HepG2 (cell line): ENCODE results near the gene KAZN. TPM values are rescaled to one million over a fixed set of nuclear protein-coding genes. Genes with fewer than 3 reads are reported as not detected.

Experiments used
- ATAC-seq: fragments of 200-7000 bp; cut with Tn5 transposase; 3 replicates; pipeline ENCODE4 v1.9.1; 2020; ENCODE audit warnings: mild to moderate bottlenecking, moderate library complexity
- BruUV-seq: library from RNA; stranded (reverse); fragments of 400-500 nt; replicated peaks from 2 replicates; lab custom pipeline; 2021; lab: Mats Ljungman, UMichigan
- CTCF ChIA-PET: fragments of 300-600 bp; formaldehyde crosslinking; extraction: SDS; loops from one replicate; lab custom pipeline; 2021; ENCODE audit warnings: low total read pairs, inconsistent platforms, low intra/inter-chr PET ratio; lab: Yijun Ruan, JAX
- POLR2A ChIA-PET: fragments of 350-600 bp; sonication (Branson Sonifier 250); formaldehyde crosslinking; loops from one replicate; lab custom pipeline; 2020; ENCODE audit warnings: antibody characterized with exemption, inconsistent platforms; lab: Yijun Ruan, JAX
- DNase-seq: peaks from one replicate; pipeline ENCODE4 v3.0.0-alpha.2; 2015; ENCODE audit warnings: low spot score
- FAIRE-seq: peaks from 3 replicates; lab custom pipeline; 2011; peaks lifted over from hg19 to GRCh38; lab: Jason Lieb, UNC
- H2AFZ ChIP-seq: one replicate; pipeline ENCODE4 v1.6.1; 2011; ENCODE audit warnings: low read length, inconsistent platforms
- H3K27ac ChIP-seq: fragments of 300-600 bp; 3 replicates; pipeline ENCODE4 v1.8.0; 2011; ENCODE audit warnings: mixed run types, mild to moderate bottlenecking, mixed read lengths, low read length, inconsistent platforms; ENCODE audit not compliant: insufficient read depth; ENCODE audit errors: extremely low read length
- H3K27me3 ChIP-seq, 2 experiments: fragments of 200-600 bp in 1 of 2; 2 replicates in 1 of 2; 3 replicates in 1 of 2; pipeline versions ENCODE4 v1.6.0 to v1.8.0; 2011; ENCODE audit warnings: low read length in 2 of 2, mild to moderate bottlenecking in 2 of 2, moderate library complexity in 2 of 2, inconsistent platforms in 1 of 2; ENCODE audit not compliant: insufficient read depth in 2 of 2, control insufficient read depth in 1 of 2
- H3K36me3 ChIP-seq, 2 experiments: fragments of 200-600 bp in 1 of 2; replicated peaks in 1 of 2; 2 replicates in 1 of 2; 3 replicates in 1 of 2; pipeline versions ENCODE4 v1.5.1 to v1.8.0; 2011; ENCODE audit warnings: low read length in 2 of 2, inconsistent platforms in 1 of 2; ENCODE audit not compliant: insufficient read depth in 2 of 2, control insufficient read depth in 1 of 2
- H3K4me1 ChIP-seq: 2 replicates; pipeline ENCODE4 v1.5.1; 2012; ENCODE audit warnings: low read length, inconsistent platforms; ENCODE audit not compliant: insufficient read depth
- H3K4me2 ChIP-seq: 2 replicates; pipeline ENCODE4 v1.6.0; 2011; ENCODE audit warnings: low read depth, low read length, inconsistent platforms
- H3K4me3 ChIP-seq, 3 experiments: fragments of 200-600 bp in 1 of 3; sonication (generic), shearing (Covaris generic) in 1 of 3; replicated peaks in 1 of 3; 2 replicates each; pipeline ENCODE4 v1.5.1; 2011 to 2016; ENCODE audit warnings: low read length in 3 of 3, inconsistent platforms in 2 of 3, low read depth in 2 of 3, mild to moderate bottlenecking in 2 of 3, control low read depth in 1 of 3, mixed read lengths in 1 of 3; ENCODE audit not compliant: insufficient read depth in 1 of 3
- H3K79me2 ChIP-seq: one replicate; pipeline ENCODE4 v1.6.1; 2011; ENCODE audit warnings: low read length, inconsistent platforms; ENCODE audit not compliant: insufficient read depth
- H3K9ac ChIP-seq: 2 replicates; pipeline ENCODE4 v1.6.0; 2011; ENCODE audit warnings: mild to moderate bottlenecking, low read depth, low read length, inconsistent platforms; ENCODE audit not compliant: insufficient read depth
- H3K9me3 ChIP-seq: 2 replicates; pipeline ENCODE4 v1.5.1; 2012; ENCODE audit warnings: mild to moderate bottlenecking, low read length
- H4K20me1 ChIP-seq: 2 replicates; pipeline ENCODE4 v1.6.0; 2011; ENCODE audit warnings: inconsistent platforms, mild to moderate bottlenecking, low read length, moderate library complexity; ENCODE audit not compliant: insufficient read depth
- HNF4A ChIP-seq: sonication (generic); formaldehyde crosslinking; IDR thresholded peaks from 2 replicates; pipeline ENCODE4 v1.4.0; 2020; ENCODE audit warnings: missing genetic modification reagents
- HNF4G ChIP-seq, 2 experiments: sonication (generic) in 1 of 2; formaldehyde crosslinking in 1 of 2; IDR thresholded peaks; 2 replicates each; pipeline versions ENCODE4 v1.4.0 to v1.6.1; 2011 to 2020; ENCODE audit warnings: borderline replicate concordance in 2 of 2, low read depth in 2 of 2, mild to moderate bottlenecking in 2 of 2, low read length in 1 of 2, missing genetic modification reagents in 1 of 2, moderate library complexity in 1 of 2
- NR2C2 ChIP-seq: sonication (generic); formaldehyde crosslinking; IDR thresholded peaks from 2 replicates; pipeline ENCODE4 v1.4.0; 2020; ENCODE audit warnings: missing genetic modification reagents, mild to moderate bottlenecking, moderate library complexity, borderline replicate concordance
- ONECUT2 ChIP-seq: sonication (generic); formaldehyde crosslinking; IDR thresholded peaks from 2 replicates; pipeline ENCODE4 v1.4.0; 2020; ENCODE audit warnings: missing genetic modification reagents
- PATZ1 ChIP-seq: sonication (generic); formaldehyde crosslinking; IDR thresholded peaks from 2 replicates; pipeline ENCODE4 v1.4.0; 2020; ENCODE audit warnings: missing genetic modification reagents
- PHB2 ChIP-seq: fragments of 450-650 bp; IDR thresholded peaks from 2 replicates; pipeline ENCODE4 v1.6.1; 2018; ENCODE audit not compliant: partially characterized antibody
- SALL2 ChIP-seq: sonication (generic); formaldehyde crosslinking; IDR thresholded peaks from 2 replicates; pipeline ENCODE4 v1.8.1; 2023; ENCODE audit warnings: mild to moderate bottlenecking, missing genetic modification reagents, inconsistent platforms
- ZFP82 ChIP-seq: sonication (generic); formaldehyde crosslinking; IDR thresholded peaks from 2 replicates; pipeline ENCODE4 v1.5.1; 2020; ENCODE audit warnings: mild to moderate bottlenecking, missing genetic modification reagents, borderline replicate concordance
- WGBS: methylation state at CpG from one replicate; pipeline ENCODE4 v1.1.6; 2017; ENCODE audit warnings: low lambda C conversion rate; 5-methylcytosine and 5-hydroxymethylcytosine counted together
- in situ Hi-C: cut with HindIII; loops from 2 replicates; pipeline ENCODE4 v1.10.0; 2017; ENCODE audit warnings: low pct_unique_long_range_greater_than_20kb; ENCODE audit not compliant: extremely low pct_ligation_motif_present
- intact Hi-C: fragments of 100-400 bp; cut with micrococcal nuclease; formaldehyde crosslinking; loops from one replicate; pipeline ENCODE4 v1.10.0; 2022; ENCODE audit not compliant: unreplicated experiment
- polyA plus RNA-seq, 8 experiments: library from polyadenylated mRNA; depleted of rRNA in 3 of 8; stranded (reverse) in 7 of 8; unstranded in 1 of 8; fragments of >200 nt; fragmentation: Illumina TruSeq in 4 of 8; extraction: Trizol in 4 of 8; gene quantifications; 2 replicates each; pipeline versions ENCODE4 v1.2.1 to v1.2.3, GENCODE V29; 2011 to 2016; ENCODE audit warnings: low read depth in 4 of 8, missing spikeins in 1 of 8, mixed read lengths in 1 of 8; ENCODE audit not compliant: insufficient read depth in 1 of 8
- total RNA-seq, 5 experiments: library from RNA; depleted of rRNA; stranded (reverse); fragments of >200 nt; fragmentation: Illumina TruSeq; extraction: Trizol; gene quantifications; 2 replicates each; pipeline ENCODE4 v1.2.3, GENCODE V29; 2016; ENCODE audit warnings: low read depth in 1 of 5
- TF ChIP-seq, protein P1 (sequence below): sonication (generic); formaldehyde crosslinking; IDR thresholded peaks from 2 replicates; pipeline ENCODE4 v1.5.1; 2020; ENCODE audit warnings: missing genetic modification reagents, mild to moderate bottlenecking, borderline replicate concordance

The KAZN gene
- total and polyA plus RNA-seq, 2 of the 13 experiments (the other 11 are each of a cell fraction or from before 2014, with no cell fraction given), result 10.4 to 13.5 TPM

- H3K27me3 ChIP-seq, result peaks cover 1 to 26% of the 10 kb centered on the region in 2 experiments; a peak in 3 of 5 replicates
- no peaks in the 10 kb centered on the region for H4K20me1 ChIP-seq
- in situ Hi-C loops (loop anchor here (25.0 kb wide), 1 partner anchor 136 kb away; no protein-coding TSS in a partner anchor), intact Hi-C loops (no loop called here)
- ATAC-seq (peak; percentile 57), FAIRE-seq (no peak), DNase-seq (no peak)
- 0% methylated on average over 4 of the region's 8 CpGs for WGBS
- ChIA-PET POLR2A (no interaction called here), CTCF (no interaction called here)
- H3K27ac ChIP-seq, result no peak overlapping the region
- no peaks in the 10 kb centered on the region for H3K79me2 ChIP-seq
- H3K36me3 ChIP-seq, result no peaks in the 10 kb centered on the region
- H3K9ac ChIP-seq, result no peak overlapping the region
- H3K9me3 ChIP-seq, result no peaks in the 10 kb centered on the region
- peak overlapping the region in 1 of 3 experiments; percentile 12; a peak in 1 of 6 replicates for H3K4me3 ChIP-seq
- peaks cover 17% of the 10 kb centered on the region for H3K4me1 ChIP-seq
- TF ChIP-seq PATZ1 (CRISPR knock-in tag) (0 out of 2 replicates have a peak, but pooled peaks have one; percentile 24), HNF4A (CRISPR knock-in tag) (peak; percentile 45; the same call in 1 of the 2 replicates), SALL2 (CRISPR knock-in tag) (no peak), ZFP82 (CRISPR knock-in tag) (no peak), HNF4G (IDR thresholded peaks at IDR 0.05; ENCODE audit: borderline replicate concordance, low read depth, low read length) (peak; percentile 24; the same call in 1 of the 2 replicates), HNF4G (CRISPR knock-in tag; IDR thresholded peaks at IDR 0.05; ENCODE audit: borderline replicate concordance, low read depth) (no peak), ONECUT2 (CRISPR knock-in tag) (no peak), PHB2 (no peak), NR2C2 (CRISPR knock-in tag) (peak; percentile 56; the same call in 1 of the 2 replicates)
- TF ChIP-seq, protein P1, sequence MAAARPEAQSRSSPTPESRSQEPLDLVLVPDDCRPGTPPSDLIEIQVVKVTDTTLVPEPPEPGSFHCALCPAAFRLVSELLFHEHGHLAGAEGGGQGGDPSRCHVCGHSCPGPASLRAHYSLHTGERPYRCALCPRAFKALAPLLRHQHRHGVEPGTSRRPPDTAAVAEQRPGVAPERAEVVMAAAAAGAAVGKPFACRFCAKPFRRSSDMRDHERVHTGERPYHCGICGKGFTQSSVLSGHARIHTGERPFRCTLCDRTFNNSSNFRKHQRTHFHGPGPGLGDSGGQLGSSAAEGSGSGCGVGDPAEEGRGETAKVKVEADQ (CRISPR knock-in tag), result no peak
- BruUV-seq, result no TSS peak
- H3K4me2 ChIP-seq, result peak overlapping the region; percentile 51
- no peak overlapping the region for H2AFZ ChIP-seq
Measured at GRCh38 chr1:14901371-14901954, 303.0 kb downstream of the KAZN start.
